ENCODE results near the gene P2RX4.
"Not testable (repeated sequence)": the region's sequence is repeated elsewhere in the genome, so short reads cannot be mapped to it uniquely, and the experiment has no call there.

The P2RX4 gene

GRCh38 chr12:121209624-121210572, at the start of gene P2RX4:
P2RX4 (plus strand) TSS chr12:121210129; CDS start chr12:121210165, 36 bp downstream.
- H3K4me3 ChIP-seq (ENCODE audit: low read depth, low read length) = peak within 1 kb of the TSS; percentile 73
- DNase-seq (ENCODE audit: low read depth) = peak; percentile 96
- TF ChIP-seq CTCF (IDR thresholded peaks at IDR 0.05; ENCODE audit: low read depth, low read length) (peak; percentile 45), MAX (IDR thresholded peaks at IDR 0.05; ENCODE audit: low read depth, low read length) (0 out of 2 replicates have a peak, but pooled peaks have one; percentile 40), POLR2A (IDR thresholded peaks at IDR 0.05; ENCODE audit: extremely low read depth, insufficient read length) (peak; percentile 98), MYC (IDR thresholded peaks at IDR 0.05; ENCODE audit: low read depth, low read length) (peak; percentile 68; the same call in 1 of the 2 replicates)

- no peak overlapping the region for H3K4me3 ChIP-seq (ENCODE audit: low read depth, low read length)
- TF ChIP-seq POLR2A (IDR thresholded peaks at IDR 0.05; ENCODE audit: extremely low read depth, insufficient read length) = no peak
- no peak for TF ChIP-seq CTCF (IDR thresholded peaks at IDR 0.05; ENCODE audit: low read depth, low read length)
- no peak for TF ChIP-seq MAX (IDR thresholded peaks at IDR 0.05; ENCODE audit: low read depth, low read length)
- no peak for TF ChIP-seq MYC (IDR thresholded peaks at IDR 0.05; ENCODE audit: low read depth, low read length)
Observed at GRCh38 chr12:121162384-121162783, 47.5 kb upstream of the P2RX4 start.

GRCh38 chr12:121162985-121163384, 46.9 kb upstream of the P2RX4 start:
- no peak for DNase-seq (ENCODE audit: low read depth)
- TF ChIP-seq POLR2A (IDR thresholded peaks at IDR 0.05; ENCODE audit: extremely low read depth, insufficient read length) (no peak), MYC (IDR thresholded peaks at IDR 0.05; ENCODE audit: low read depth, low read length) (no peak), MAX (IDR thresholded peaks at IDR 0.05; ENCODE audit: low read depth, low read length) (no peak), CTCF (IDR thresholded peaks at IDR 0.05; ENCODE audit: low read depth, low read length) (no peak)
- no peak overlapping the region for H3K4me3 ChIP-seq (ENCODE audit: low read depth, low read length)

More at GRCh38 chr12:121162384-121162783, 47.5 kb upstream of the P2RX4 start:
- DNase-seq (ENCODE audit: low read depth) = no peak

GRCh38 chr12:121164839-121165238, 45.1 kb upstream of the P2RX4 start:
- not testable (repeated sequence) for H3K4me3 ChIP-seq (ENCODE audit: low read depth, low read length)
- DNase-seq (ENCODE audit: low read depth) = peak; percentile 56

- H3K4me3 ChIP-seq (ENCODE audit: low read depth, low read length) = no peak overlapping the region
- TF ChIP-seq CTCF (IDR thresholded peaks at IDR 0.05; ENCODE audit: low read depth, low read length) (no peak), MYC (IDR thresholded peaks at IDR 0.05; ENCODE audit: low read depth, low read length) (no peak)
- no peak for DNase-seq (ENCODE audit: low read depth)
Observed at GRCh38 chr12:121165316-121165715, 44.6 kb upstream of the P2RX4 start.

GRCh38 chr12:121166356-121166755, 43.6 kb upstream of the P2RX4 start:
- no peak for DNase-seq (ENCODE audit: low read depth)
- no peak overlapping the region for H3K4me3 ChIP-seq (ENCODE audit: low read depth, low read length)
- no peak for TF ChIP-seq CTCF (IDR thresholded peaks at IDR 0.05; ENCODE audit: low read depth, low read length)
- TF ChIP-seq MAX (IDR thresholded peaks at IDR 0.05; ENCODE audit: low read depth, low read length) = no peak
- TF ChIP-seq POLR2A (IDR thresholded peaks at IDR 0.05; ENCODE audit: extremely low read depth, insufficient read length) = no peak
- no peak for TF ChIP-seq MYC (IDR thresholded peaks at IDR 0.05; ENCODE audit: low read depth, low read length)

All from NB4 (cell line).